HG03442 (cell line): Measurements from ENCODE around the gene UQCC5.

Experiments
- ATAC-seq: cut with Tn5 transposase; IDR thresholded peaks from one replicate; pipeline ENCODE4 v1.9.1; 2021; ENCODE audit warnings: mild to moderate bottlenecking, moderate library complexity; ENCODE audit not compliant: unreplicated experiment

The UQCC5 gene

DNA sequence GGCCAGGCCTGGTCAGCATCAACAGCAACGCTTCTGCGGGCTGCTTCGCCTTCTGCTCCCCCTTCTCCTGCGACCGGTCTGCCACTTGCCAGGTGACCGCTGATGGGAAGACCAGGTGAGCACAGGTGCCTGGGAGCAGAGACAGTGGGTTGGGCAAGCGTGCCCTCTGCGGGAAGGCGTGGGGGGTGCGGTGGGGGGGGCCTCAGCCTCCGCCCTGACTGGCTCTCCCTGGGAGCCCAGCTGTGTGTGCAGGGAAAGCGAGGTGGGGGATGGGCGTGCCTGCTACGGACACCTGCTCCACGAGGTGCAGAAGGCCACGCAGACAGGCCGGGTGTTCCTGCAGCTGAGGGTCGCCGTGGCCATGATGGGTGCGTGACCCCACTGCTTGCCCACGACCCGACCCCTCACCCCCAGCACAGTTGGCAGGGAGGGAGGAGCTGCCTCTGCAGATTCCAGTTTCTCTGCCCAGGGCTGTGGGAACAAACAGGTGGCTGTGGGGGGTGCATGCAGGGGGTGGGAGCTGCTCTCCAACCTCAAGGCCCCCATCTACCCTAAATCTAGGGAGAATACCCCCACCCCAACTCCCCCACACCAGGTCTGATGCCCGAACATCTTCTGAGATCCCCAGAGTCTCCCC lies 32.5 kb upstream of the UQCC5 start:
- no peak for ATAC-seq

DNA sequence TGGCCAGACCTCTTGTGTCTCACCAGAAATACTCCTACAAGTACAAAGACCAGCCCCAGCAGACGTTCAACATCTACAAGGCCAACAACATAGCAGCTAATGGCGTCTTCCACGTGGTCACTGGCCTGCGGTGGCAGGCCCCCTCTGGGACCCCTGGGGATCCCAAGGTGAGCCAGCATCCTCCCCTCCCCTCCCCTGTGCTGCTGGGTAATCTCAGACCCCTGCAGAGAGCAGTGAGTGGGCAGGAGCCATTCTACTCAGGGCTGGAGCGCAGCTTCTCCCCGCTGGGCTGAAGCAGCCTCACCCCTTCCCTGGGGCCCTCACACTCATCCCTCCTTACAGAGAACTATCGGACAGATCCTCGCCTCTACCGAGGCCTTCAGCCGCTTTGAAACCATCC lies 31.4 kb upstream of the UQCC5 start:
- no peak for ATAC-seq

DNA sequence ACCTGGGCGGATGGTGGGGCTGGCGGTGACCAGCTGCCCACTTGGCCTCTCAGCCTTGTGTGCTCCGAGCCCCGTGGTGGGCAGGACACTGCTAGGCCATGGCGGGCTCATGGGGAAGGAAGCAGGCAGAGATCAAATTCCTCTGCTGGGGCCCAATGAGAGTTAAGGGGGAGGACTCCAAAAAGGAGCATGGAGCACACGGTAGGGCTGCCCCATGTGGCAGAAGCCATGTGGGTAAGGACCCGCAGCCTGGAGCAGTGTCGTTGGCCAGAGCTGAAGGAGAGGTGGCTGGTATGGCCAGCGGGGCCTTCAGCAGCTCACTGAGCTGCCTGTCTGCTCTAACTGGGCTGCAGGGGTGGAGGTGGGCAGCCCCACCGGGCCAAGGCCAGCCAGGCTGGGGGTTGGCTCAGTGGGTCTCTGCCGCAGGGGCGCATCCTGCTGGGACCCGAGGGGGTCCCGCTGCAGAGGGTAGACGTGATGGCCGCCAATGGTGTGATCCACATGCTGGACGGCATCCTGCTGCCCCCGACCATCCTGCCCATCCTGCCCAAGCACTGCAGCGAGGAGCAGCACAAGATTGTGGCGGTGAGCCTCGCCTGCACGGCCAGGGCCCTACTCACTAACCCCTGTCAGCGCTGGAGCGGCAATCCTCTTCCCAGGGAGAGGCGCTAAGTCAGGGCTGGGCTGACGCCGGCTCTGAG lies 30.0 kb upstream of the UQCC5 start:
- no peak for ATAC-seq

GRCh38 chr3:52507359-52507758 lies 29.0 kb upstream of the UQCC5 start:
- no peak for ATAC-seq

GRCh38 chr3:52509753-52510328 lies 26.6 kb upstream of the UQCC5 start:
- ATAC-seq = no peak

GRCh38 chr3:52511509-52511908 lies 24.9 kb upstream of the UQCC5 start:
- no peak for ATAC-seq

- no peak for ATAC-seq
Measured at GRCh38 chr3:52512105-52512504, 24.3 kb upstream of the UQCC5 start.

GRCh38 chr3:52512727-52513126 lies 23.7 kb upstream of the UQCC5 start:
- no peak for ATAC-seq

- ATAC-seq = no peak
Measured at GRCh38 chr3:52513281-52513680, 23.1 kb upstream of the UQCC5 start.

DNA sequence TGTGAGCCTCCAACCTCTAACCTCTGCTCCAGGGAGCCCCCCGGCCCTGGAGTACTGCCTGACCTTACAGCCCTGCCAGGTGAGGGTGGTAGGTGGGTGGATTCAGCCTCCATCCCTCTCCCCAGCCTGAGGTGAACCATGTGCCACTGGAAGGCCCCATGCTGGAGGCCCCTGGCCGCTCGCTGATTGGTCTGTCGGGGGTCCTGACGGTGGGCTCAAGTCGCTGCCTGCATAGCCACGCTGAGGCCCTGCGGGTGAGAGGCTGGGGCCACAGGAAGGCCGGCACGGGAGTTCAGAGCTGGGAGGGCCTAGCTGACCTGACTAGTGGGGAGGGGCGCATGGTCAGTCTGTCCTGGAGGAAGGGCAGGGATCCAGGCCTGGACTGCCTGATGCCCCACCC lies 21.8 kb upstream of the UQCC5 start:
- no peak for ATAC-seq

DNA sequence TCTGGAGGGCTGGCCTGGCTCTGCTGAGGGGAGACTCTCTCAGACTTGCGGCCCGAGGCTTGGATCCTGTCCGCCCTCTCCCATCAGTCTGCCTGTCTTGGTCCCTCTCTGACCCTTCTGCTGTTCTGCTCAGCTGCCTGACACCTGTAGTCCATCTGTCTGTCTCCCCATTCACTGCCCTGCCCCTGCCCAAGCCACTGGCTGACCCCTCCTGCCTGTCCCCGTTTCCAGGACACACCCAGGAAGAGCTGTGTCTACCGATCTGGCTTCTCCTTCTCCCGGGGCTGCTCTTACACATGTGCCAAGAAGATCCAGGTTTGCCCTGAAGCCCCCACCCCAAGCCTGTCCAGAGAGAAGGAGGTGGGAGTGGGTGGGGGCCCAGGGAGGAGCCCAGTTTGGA lies 21.2 kb upstream of the UQCC5 start:
- no peak for ATAC-seq

DNA sequence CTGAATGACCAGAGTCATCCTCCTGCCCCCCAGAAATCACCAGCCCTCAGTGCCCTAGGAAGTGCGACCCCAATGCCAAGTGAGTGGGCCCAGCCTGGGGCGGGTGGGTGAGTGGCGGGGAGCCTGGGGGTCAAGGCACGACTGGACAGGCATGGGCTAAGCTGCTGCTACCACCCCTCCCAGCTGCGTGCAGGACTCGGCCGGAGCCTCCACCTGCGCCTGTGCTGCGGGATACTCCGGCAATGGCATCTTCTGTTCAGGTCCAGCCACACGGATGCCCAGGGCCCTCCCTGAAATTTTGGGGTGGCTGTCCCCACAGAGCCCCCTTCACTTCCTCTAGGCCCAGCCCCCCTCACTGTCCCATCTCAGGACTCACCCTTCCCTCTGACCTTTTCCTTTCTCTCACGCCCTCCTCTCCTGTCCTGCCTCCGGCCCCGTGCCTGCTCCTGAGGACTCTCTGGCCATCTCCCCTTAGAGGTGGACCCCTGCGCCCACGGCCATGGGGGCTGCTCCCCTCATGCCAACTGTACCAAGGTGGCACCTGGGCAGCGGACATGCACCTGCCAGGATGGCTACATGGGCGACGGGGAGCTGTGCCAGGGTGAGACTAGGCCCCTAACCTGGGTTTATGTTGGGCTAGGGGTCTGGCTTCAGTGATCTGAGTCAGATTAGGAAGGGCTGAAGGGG lies 19.8 kb upstream of the UQCC5 start:
- no peak for ATAC-seq

GRCh38 chr3:52517796-52518722 lies 18.3 kb upstream of the UQCC5 start:
- ATAC-seq = no peak

DNA sequence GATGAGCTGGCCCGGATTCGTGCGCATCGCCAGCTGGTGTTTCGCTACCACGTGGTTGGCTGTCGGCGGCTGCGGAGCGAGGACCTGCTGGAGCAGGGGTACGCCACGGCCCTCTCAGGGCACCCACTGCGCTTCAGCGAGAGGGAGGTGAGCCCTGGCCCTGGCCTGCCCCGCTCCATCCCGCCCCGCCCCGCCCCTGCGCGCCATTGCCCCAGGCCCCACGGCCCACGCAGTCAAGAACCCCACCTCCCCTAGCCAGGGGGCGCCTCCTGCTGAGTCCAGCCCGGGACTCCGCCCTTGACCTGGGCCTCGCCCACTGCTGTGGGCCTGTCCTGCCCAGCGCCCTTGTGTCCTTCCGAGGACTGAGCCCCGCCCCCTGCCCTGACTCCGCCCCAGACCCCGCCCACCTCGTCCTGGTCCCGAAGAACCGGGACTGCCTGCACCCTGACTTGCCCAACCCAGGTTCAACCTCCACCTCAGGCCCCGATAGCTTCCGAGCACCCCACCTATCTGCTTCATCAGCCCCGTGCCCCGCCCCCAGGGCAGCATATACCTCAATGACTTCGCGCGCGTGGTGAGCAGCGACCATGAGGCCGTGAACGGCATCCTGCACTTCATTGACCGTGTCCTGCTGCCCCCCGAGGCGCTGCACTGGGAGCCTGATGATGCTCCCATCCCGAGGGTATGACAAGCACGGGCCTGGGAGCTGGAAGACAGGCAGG lies 17.5 kb upstream of the UQCC5 start:
- no peak for ATAC-seq

GRCh38 chr3:52519445-52520140 lies 16.8 kb upstream of the UQCC5 start:
- ATAC-seq = no peak

DNA sequence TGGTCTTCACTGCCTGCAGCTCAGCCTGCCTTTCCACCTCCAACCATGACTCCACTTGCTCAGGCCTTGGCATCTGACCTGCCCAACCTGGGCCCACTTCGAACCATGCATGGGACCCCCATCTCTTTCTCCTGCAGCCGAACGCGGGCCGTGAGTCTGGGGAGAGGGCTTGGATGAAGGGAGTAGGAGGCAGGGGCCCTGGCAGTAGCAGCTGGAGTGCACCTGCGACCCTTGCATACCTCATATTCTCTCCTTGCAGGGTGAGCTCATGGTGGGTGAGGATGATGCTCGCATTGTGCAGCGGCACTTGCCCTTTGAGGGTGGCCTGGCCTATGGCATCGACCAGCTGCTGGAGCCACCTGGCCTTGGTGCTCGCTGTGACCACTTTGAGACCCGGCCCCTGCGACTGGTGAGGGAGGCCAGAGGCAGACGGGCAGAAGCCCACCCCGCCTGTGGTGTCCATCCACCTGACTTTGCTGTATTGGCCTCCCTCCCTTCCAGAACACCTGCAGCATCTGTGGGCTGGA lies 16.2 kb upstream of the UQCC5 start:
- no peak for ATAC-seq

DNA sequence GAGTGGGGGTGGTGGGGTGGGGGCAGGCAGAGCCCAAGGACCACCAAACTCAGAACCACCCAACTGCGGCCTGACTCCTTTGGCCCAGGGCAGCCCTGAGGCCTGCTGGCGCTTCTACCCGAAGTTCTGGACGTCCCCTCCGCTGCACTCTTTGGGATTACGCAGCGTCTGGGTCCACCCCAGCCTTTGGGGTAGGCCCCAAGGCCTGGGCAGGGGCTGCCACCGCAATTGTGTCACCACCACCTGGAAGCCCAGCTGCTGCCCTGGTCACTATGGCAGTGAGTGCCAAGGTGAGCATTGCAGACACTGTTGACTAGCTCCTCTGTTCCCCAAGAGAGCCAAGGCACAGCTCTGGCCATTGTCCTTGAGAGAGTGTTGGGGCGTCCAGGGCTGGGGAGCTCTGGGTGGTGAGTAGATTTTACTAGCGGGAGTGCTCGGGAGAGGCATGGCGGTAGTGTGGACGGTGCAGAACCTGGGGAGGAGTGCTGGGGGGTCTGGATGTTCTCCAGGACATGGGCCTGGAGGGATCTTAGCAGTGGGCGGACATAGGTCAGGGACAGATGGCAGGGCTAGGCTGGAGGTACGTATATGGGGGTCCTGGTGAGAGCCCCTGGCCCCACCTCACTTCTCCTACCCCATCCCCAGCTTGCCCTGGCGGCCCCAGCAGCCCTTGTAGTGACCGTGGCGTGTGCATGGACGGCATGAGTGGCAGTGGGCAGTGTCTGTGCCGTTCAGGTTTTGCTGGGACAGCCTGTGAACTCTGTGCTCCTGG lies 15.5 kb upstream of the UQCC5 start:
- ATAC-seq = no peak

DNA sequence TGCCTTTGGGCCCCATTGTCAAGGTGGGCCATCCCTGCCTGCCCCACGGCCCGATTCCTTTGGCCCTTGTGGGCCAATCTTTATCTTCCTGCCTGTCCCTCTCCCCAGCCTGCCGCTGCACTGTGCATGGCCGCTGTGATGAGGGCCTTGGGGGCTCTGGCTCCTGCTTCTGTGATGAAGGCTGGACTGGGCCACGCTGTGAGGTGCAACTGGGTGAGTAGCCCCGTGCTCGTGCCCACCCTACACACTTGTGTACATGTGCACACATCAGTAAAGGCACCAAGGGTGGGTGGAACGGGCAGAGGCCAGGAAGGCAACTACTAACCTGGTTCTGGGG lies 14.9 kb upstream of the UQCC5 start:
- no peak for ATAC-seq
